NCI-H1048 (cell line): ENCODE results near the gene LBR.
"Not testable (repeated sequence)": the region's sequence is repeated elsewhere in the genome, so short reads cannot be mapped to it uniquely, and the experiment has no call there.

Source experiments
- DNase-seq: peaks from one replicate; lab custom pipeline; 2025; lab: John Stamatoyannopoulos, UW

LBR gene

GRCh38 chr1:225427235-225428067 lies at the start of gene LBR:
Gene LBR, minus strand, starts transcription at chr1:225428038. Its CDS starts 3,963 bp downstream, at chr1:225424075.
- no peak for DNase-seq

- DNase-seq, result no peak
These were observed 49.6 kb upstream of the LBR start for GRCh38 chr1:225477296-225477911.

GRCh38 chr1:225476538-225476988 lies 48.7 kb upstream of the LBR start:
- DNase-seq, result no peak

GRCh38 chr1:225476100-225476511 lies 48.3 kb upstream of the LBR start:
- DNase-seq, result no peak

GRCh38 chr1:225474986-225475820 lies 47.4 kb upstream of the LBR start:
- peak; percentile 42 for DNase-seq

- no peak for DNase-seq
These were observed 46.7 kb upstream of the LBR start for GRCh38 chr1:225474439-225474985.

- DNase-seq, result not testable (repeated sequence)
These were observed 46.0 kb upstream of the LBR start for GRCh38 chr1:225473676-225474438.

- not testable (repeated sequence) for DNase-seq
These were observed 45.4 kb upstream of the LBR start for GRCh38 chr1:225473266-225473665.

- DNase-seq, result no peak
These were observed 43.8 kb upstream of the LBR start for GRCh38 chr1:225471453-225472301.

- DNase-seq, result no peak
These were observed 43.2 kb upstream of the LBR start for GRCh38 chr1:225471109-225471452.

GRCh38 chr1:225470211-225471108 lies 42.6 kb upstream of the LBR start:
- DNase-seq, result no peak

GRCh38 chr1:225469051-225469450 lies 41.2 kb upstream of the LBR start:
- no peak for DNase-seq

GRCh38 chr1:225468270-225469020 lies 40.6 kb upstream of the LBR start:
- DNase-seq, result no peak

- DNase-seq, result no peak
These were observed 39.6 kb upstream of the LBR start for GRCh38 chr1:225467193-225468020.

GRCh38 chr1:225466848-225467192 lies 39.0 kb upstream of the LBR start:
- DNase-seq, result no peak

GRCh38 chr1:225465793-225466517 lies 38.1 kb upstream of the LBR start:
- DNase-seq, result no peak
